Suprapubic skin (tissue), 4 donors: ENCODE data around the gene CYSRT1. TPM values are rescaled to one million over a fixed set of nuclear protein-coding genes. Genes with fewer than 3 reads are reported as not detected.

Experiments used
- DNase-seq, 2 donors: peaks; one replicate each; pipeline ENCODE4 v3.0.0-alpha.2; 2019; ENCODE audit warnings: low spot score in 2 of 2
- H3K27ac ChIP-seq: fragments of 200-600 bp; sonication (generic); one replicate; pipeline ENCODE4 v1.5.1; 2019
- H3K27me3 ChIP-seq: fragments of 200-600 bp; sonication (generic); one replicate; pipeline ENCODE4 v1.5.1; 2019
- H3K36me3 ChIP-seq: fragments of 200-600 bp; sonication (generic); one replicate; pipeline ENCODE4 v1.5.1; 2019
- H3K4me1 ChIP-seq: fragments of 200-600 bp; sonication (generic); one replicate; pipeline ENCODE4 v1.5.1; 2019
- H3K4me3 ChIP-seq: fragments of 200-600 bp; sonication (generic); one replicate; pipeline ENCODE4 v1.5.1; 2019; ENCODE audit warnings: mild to moderate bottlenecking
- H3K9me3 ChIP-seq: fragments of 200-600 bp; sonication (generic); one replicate; pipeline ENCODE4 v1.5.1; 2019
- CTCF ChIP-seq, 2 donors: fragments of 200-600 bp in 1 of 2; fragments of 450-650 bp in 1 of 2; sonication (generic) in 1 of 2; IDR thresholded peaks; one replicate each; pipeline ENCODE4 v1.5.1; 2016 to 2019; ENCODE audit warnings: antibody characterized with exemption in 2 of 2, mild to moderate bottlenecking in 1 of 2, moderate library complexity in 1 of 2
- EP300 ChIP-seq: sonication (generic); formaldehyde crosslinking; IDR thresholded peaks from one replicate; pipeline ENCODE4 v1.6.1; 2017; ENCODE audit warnings: antibody characterized with exemption
- POLR2A ChIP-seq, 2 donors: fragments of 450-650 bp; IDR thresholded peaks; one replicate each; pipeline ENCODE4 v1.6.1; 2017; ENCODE audit warnings: antibody characterized with exemption in 2 of 2, mild to moderate bottlenecking in 2 of 2, moderate library complexity in 2 of 2
- POLR2AphosphoS5 ChIP-seq, 3 donors: sonication (generic); formaldehyde crosslinking; IDR thresholded peaks; one replicate each; pipeline ENCODE4 v1.6.1; 2017; ENCODE audit warnings: antibody characterized with exemption in 3 of 3
- WGBS: methylation state at CpG from one replicate; pipeline ENCODE4 v1.1.5; 2018; 5-methylcytosine and 5-hydroxymethylcytosine counted together
- total RNA-seq, 4 donors: library from RNA; depleted of rRNA; stranded (reverse); fragments of >200 nt; gene quantifications; one replicate each; pipeline ENCODE4 v1.1.0, GENCODE V29; 2016

CYSRT1 gene
- total RNA-seq, 4 donors from 2014 or later, result 22.8 to 65.7 (median 44.2) TPM

- 89% methylated on average over 27 of the region's 27 CpGs for WGBS
- Histone ChIP-seq H3K27ac (no peak overlapping the region), H3K9me3 (no peaks in the 10 kb centered on the region), H3K27me3 (no peaks in the 10 kb centered on the region), H3K4me3 (no peak overlapping the region), H3K4me1 (peaks cover 25% of the 10 kb centered on the region), H3K36me3 (peaks cover 72% of the 10 kb centered on the region)
- TF ChIP-seq EP300 (no peak), CTCF (IDR thresholded peaks at IDR 0.05) (no peak), POLR2AphosphoS5 (IDR thresholded peaks at IDR 0.05) (no peak)
- no peak for DNase-seq
These were observed 40.9 kb upstream of the CYSRT1 start for GRCh38 chr9:137183980-137184595.

- no peak for DNase-seq
- H3K4me1 ChIP-seq, result peaks cover 35% of the 10 kb centered on the region
- no peaks in the 10 kb centered on the region for H3K27me3 ChIP-seq
- no peaks in the 10 kb centered on the region for H3K9me3 ChIP-seq
- no peak for TF ChIP-seq EP300
- TF ChIP-seq CTCF (IDR thresholded peaks at IDR 0.05), result no peak
- no peak for TF ChIP-seq POLR2A (IDR thresholded peaks at IDR 0.05)
- TF ChIP-seq POLR2AphosphoS5 (IDR thresholded peaks at IDR 0.05), result no peak
- H3K36me3 ChIP-seq, result peaks cover 65% of the 10 kb centered on the region
- H3K27ac ChIP-seq, result no peak overlapping the region
- 92% methylated on average over 29 of the region's 48 CpGs for WGBS
- no peak overlapping the region for H3K4me3 ChIP-seq
These were observed 39.9 kb upstream of the CYSRT1 start for GRCh38 chr9:137184881-137185660.

GRCh38 chr9:137185921-137186320 is 39.1 kb upstream of the CYSRT1 start:
- Histone ChIP-seq H3K36me3 (peaks cover 65% of the 10 kb centered on the region), H3K4me3 (no peak overlapping the region), H3K4me1 (peaks cover 44% of the 10 kb centered on the region), H3K27me3 (no peaks in the 10 kb centered on the region), H3K27ac (no peak overlapping the region), H3K9me3 (no peaks in the 10 kb centered on the region)
- no peak for DNase-seq
- 96% methylated on average over 14 of the region's 19 CpGs for WGBS
- TF ChIP-seq POLR2A (IDR thresholded peaks at IDR 0.05), result no peak
- TF ChIP-seq POLR2AphosphoS5 (IDR thresholded peaks at IDR 0.05), result no peak
- no peak for TF ChIP-seq CTCF (IDR thresholded peaks at IDR 0.05)
- TF ChIP-seq EP300, result no peak

GRCh38 chr9:137186385-137186784 is 38.6 kb upstream of the CYSRT1 start:
- 83% methylated on average over 5 of the region's 6 CpGs for WGBS
- Histone ChIP-seq H3K4me1 (peaks cover 45% of the 10 kb centered on the region), H3K9me3 (no peaks in the 10 kb centered on the region), H3K27ac (no peak overlapping the region), H3K36me3 (peaks cover 65% of the 10 kb centered on the region), H3K27me3 (no peaks in the 10 kb centered on the region), H3K4me3 (no peak overlapping the region)
- no peak for DNase-seq
- TF ChIP-seq CTCF (IDR thresholded peaks at IDR 0.05) (no peak), POLR2AphosphoS5 (IDR thresholded peaks at IDR 0.05) (no peak), EP300 (no peak), POLR2A (IDR thresholded peaks at IDR 0.05) (no peak)

- WGBS, result 76% methylated on average over 5 of the region's 15 CpGs
- H3K4me1 ChIP-seq, result peaks cover 45% of the 10 kb centered on the region
- peaks cover 65% of the 10 kb centered on the region for H3K36me3 ChIP-seq
- DNase-seq, result no peak
- peak overlapping the region; percentile 94 for H3K4me3 ChIP-seq
- H3K9me3 ChIP-seq, result no peaks in the 10 kb centered on the region
- no peaks in the 10 kb centered on the region for H3K27me3 ChIP-seq
- H3K27ac ChIP-seq, result no peak overlapping the region
- no peak for TF ChIP-seq CTCF (IDR thresholded peaks at IDR 0.05)
- TF ChIP-seq EP300, result no peak
- TF ChIP-seq POLR2A (IDR thresholded peaks at IDR 0.05), result no peak
- no peak for TF ChIP-seq POLR2AphosphoS5 (IDR thresholded peaks at IDR 0.05)
These were observed 37.6 kb upstream of the CYSRT1 start for GRCh38 chr9:137187386-137187785.
